NK-92 (cell line): Measurements from ENCODE around the gene OR6Y1.

Experiments used
- DNase-seq: peaks from one replicate; lab custom pipeline; 2025; ENCODE audit not compliant: unreplicated experiment; lab: John Stamatoyannopoulos, UW

OR6Y1 gene

GRCh38 chr1:158506369-158506987 is 47.7 kb downstream of the OR6Y1 start:
- no peak for DNase-seq

- no peak for DNase-seq
Observed at GRCh38 chr1:158496374-158496773, 57.8 kb downstream of the OR6Y1 start.

GRCh38 chr1:158494796-158495195 is 59.4 kb downstream of the OR6Y1 start:
- no peak for DNase-seq
